NCI-H2107 treated with DMSO at 0.1 percent for 48 hours (cell line): ENCODE data around the gene CNPPD1.
A peak's percentile ranks its signal among the peaks of the same experiment; 100 is the strongest.

Experiments used
- DNase-seq: peaks from one replicate; lab custom pipeline; 2025; ENCODE audit not compliant: unreplicated experiment; lab: John Stamatoyannopoulos, UW

CNPPD1 gene

GRCh38 chr2:219181531-219181930 is 4.8 kb upstream of the CNPPD1 start:
- DNase-seq = no peak

DNA sequence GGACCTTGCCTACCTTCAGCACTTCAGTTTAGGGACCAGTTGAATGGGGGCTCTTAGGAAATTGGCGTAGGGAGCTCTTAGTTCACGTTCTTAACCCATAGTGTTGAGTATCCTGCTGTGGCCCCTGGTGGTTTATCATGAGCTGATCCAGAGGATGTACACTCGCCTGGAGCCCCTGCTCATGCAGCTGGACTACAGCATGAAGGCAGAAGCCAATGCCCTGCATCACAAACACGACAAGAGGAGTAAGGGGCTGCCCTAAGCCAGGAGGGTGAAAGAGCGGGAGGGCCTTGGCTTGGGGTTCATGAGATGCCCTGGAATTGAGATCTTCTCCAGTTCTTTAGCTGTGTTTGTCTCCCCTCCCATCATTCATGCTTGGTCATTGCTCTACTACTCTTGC is 4.2 kb upstream of the CNPPD1 start:
- no peak for DNase-seq

DNA sequence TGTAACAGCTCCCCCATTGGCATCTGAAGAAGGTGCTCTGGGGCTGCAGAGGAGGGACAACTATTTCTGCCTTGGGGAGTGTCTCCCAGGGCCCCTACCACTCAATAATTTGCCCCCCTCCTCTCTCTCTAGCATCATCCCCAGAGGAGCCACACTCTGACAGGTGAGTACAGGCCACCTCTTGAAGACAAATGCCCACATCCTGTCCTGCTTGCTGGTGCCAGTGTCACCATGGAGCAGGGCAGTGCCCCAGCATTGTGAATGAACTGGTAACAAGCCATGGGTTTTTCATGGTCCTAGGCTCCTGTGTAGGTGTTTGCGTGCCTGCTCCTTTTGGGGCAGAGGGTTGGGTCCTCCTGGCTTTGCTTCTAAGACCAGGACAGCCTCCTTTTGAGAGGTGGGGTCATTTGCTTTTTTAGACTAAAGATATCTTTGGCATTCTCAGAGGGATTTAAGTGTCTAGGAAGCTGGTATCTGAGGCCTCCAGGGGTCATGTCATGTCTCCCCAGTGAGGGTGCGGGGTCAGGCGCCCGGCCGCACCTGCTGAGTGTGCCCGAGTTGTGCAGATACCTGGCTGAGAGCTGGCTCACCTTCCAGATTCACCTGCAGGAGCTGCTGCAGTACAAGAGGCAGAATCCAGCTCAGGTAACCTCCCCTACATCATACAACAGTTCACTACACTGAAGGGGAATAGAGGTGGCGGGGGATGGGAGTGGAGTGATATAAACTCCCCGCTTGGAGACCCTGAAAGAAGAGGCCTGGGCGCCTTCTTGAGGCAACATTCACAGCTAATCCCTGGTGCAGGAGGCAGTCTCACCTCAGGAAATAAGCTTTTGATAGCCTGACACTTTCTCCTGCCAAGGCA is 3.1 kb upstream of the CNPPD1 start:
- DNase-seq = no peak

DNA sequence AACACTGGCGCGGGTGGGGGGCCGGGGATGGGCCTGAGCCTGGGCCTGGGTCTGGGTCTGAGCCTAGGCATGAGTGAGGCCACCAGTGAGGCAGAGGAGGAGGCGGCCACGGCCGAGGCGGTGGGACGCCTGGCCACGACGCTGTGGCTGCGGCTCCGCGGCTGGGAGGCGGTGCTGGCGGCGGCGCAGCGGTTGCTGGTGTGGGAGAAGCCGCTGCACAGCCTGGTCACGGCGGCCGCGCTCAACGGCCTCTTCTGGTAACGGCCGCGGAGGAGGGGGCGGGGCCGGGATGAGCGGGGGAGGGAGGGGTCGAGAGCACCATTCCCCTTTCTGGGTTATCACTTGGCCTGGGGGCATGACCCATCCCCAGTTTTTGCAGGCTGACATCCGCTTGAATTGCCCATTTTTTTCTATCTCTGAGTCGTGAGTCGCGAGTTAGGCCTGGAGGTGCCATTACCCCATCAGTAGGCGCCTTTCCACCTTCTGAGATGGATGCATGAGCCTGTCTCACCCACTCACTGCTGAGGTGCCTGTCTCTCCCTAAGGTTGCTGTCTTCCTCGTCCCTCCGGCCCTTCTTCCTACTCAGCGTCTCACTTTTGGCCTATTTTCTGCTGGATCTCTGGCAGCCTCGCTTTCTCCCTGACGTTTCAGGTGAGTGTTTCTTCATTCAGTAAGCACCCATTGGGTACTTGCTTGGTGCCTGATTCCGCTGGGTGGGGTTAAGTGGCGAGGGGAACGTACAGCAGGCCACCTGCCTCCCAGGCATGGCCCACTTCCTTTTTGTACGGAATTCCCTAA is 1.9 kb upstream of the CNPPD1 start:
- no peak for DNase-seq

DNA sequence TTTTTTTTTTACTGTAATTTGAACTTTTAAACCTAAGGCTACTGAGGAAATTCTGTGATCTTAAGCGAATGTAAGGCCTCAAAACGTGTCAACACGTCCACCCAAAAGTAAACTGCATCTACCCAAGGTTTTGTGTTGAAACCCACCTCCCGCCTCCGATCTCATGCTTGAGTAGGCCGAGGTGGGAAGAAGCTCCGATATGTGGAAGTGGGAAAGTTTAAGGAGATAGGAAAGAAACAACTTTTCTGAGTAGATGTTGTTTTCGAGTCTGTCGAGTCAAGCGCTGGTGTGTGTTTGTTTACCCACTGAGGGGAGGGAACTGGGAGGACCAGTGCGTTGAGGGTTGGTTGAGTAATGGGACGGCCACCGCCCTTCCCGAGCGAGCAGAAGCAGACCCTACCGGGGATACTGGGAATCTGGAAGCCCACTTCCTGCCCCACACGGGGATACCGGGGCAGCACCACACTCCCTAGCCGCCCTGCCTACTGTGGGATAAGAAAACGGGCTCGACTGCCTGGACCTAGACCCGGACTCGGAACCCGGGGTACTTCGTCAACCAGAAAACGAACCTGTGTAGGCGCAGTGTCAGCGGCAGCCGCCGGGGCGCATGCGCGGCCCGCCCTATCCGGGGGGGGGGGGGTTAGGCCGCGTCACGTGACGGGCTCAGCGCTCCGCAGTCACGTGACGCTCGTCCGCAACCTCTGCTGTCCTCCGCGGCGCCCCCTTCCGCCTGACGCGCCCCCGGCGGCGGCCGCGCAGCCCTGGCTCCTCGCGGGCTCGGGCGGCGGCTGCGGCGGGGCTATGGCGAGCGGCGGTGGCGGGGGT is 1.0 kb upstream of the CNPPD1 start, which contains the start of gene RETREG2:
Gene RETREG2, plus strand, starts transcription at position 724 of the 825 bp plus-strand sequence. Its CDS starts 78 bp downstream, at position 802.
- DNase-seq = peak; percentile 70

DNA sequence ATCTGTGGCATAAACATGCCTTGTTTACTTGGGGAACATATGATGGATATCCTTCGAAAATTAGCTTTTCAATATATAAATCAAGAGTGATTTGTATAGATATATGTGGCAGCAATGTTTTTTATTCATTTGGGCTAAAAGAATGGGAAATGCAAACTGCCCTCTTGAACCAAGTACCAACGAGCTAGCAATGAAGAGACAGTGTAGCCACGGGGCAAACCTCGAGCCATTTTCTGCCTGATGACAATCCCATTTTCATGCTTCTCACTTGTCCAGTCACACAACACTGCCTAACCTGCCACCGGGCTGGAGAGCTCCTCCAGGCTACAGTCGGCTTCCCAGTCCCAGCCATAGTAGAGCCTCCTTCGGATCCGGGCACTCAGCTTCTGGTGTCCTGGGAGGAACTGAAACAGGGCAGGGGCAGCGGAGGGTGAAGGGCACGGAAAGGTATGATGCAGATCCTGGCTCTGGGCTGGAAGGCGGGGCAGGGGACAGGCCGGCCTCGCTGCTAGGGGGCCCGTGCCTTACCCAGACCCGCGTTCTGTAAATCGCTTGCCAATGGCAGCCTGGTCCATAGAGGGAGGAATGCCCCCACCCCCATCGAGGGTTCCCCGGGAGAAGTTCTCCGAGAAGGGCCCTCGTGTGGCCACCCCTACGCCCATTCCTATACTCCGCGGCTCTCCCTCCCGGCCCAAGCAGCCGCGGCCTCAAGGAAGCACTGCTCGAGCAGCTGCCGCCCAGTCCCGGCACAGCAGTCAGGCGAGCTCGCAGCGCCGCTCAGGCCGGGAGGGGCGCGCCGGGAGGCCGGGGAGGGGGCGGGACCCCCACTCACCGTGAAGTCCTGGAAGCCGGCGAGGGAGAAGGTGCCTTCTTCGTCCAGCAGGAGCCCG is 552 bp downstream of the CNPPD1 start:
- DNase-seq = no peak

GRCh38 chr2:219175486-219175885 is 1.2 kb downstream of the CNPPD1 start:
- no peak for DNase-seq

DNA sequence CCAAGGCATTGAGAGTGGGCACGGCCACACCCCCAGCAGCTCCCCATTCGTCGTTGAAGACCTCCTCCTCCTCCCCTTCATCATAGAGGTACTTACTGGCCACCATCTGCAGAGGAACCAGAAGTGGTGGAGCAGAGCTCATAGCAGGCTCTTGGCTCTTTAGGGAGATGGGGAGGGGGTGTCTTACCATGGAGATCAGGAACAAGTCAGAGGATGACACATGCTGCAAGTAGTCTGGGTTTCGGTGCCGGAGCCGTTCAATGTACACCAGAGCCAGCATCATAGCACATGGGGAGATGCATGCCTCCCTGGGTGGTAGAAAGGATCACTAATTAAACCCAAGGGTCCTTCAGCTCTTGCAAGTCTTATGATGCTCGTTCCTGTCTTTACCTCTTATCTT is 1.9 kb downstream of the CNPPD1 start:
- no peak for DNase-seq

DNA sequence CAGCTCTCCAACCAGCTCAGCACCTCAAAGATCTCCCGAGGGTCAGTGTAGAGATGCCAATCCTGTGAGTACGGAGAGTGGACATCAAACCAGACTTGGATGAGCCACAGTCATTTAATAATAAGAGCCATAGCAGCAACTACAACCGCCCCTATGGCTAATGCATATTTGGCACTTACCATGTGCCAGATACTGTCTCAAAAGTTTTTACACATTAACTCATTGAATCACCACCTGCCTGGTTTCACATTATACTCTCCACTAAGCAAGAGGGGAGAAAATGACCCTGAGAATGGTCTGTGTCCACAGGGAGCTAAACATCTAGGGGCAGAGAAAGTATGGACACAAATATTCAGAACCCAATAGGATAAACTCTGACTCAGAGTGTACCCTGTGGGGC is 2.6 kb downstream of the CNPPD1 start:
- no peak for DNase-seq

DNA sequence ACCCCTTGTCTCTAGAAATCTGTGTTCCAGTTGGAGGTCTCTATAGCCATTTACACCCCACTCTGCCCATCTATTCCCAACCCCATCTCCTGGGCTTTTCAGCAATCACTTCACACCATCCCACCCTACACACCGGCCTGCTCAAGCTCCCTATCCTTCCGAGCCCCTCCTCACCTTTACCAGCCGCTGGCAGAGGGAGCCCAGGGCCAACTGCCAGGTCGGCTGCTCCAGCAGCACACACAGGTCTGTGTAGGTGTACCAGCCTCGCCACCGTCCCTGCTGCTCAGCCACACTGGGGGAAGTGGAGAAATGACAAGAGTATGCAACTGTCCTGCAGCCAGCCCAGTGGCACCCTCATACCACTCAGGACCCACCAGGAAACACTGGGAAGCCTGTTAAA is 3.5 kb downstream of the CNPPD1 start:
- no peak for DNase-seq

- DNase-seq = no peak
These were observed 4.2 kb downstream of the CNPPD1 start for GRCh38 chr2:219172231-219173154.

- DNase-seq = no peak
These were observed 5.5 kb downstream of the CNPPD1 start for GRCh38 chr2:219171231-219171651.

GRCh38 chr2:219169930-219170654 is 6.6 kb downstream of the CNPPD1 start, which contains the start of gene SLC23A3:
Gene SLC23A3, minus strand, starts transcription at chr2:219170029. Its CDS starts 45 bp downstream, at chr2:219169984.
- no peak for DNase-seq

DNA sequence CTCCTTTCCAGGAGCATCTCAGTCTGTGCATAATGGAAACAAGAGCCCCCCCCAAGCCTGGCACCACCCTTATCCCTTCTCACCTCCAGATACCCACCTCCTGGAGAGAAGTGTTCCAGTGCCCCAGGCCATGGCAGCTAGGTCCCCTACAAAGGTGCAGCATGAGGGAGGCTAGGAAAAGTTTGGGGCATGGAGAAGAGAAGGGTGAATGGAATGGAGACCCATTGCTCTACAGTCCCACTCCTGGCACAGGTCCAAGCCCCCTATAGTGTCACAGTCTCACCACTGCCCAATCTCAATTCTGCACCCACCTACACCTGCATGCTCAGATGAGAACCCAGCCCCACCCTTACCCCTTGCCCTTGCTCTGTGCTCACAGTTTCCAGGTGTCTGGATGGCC is 7.8 kb downstream of the CNPPD1 start:
- DNase-seq = no peak

GRCh38 chr2:219168526-219168925 is 8.2 kb downstream of the CNPPD1 start:
- DNase-seq = no peak

GRCh38 chr2:219167997-219168396 is 8.7 kb downstream of the CNPPD1 start:
- DNase-seq = no peak

- no peak for DNase-seq
These were observed 11.4 kb downstream of the CNPPD1 start for GRCh38 chr2:219165058-219165911.
